Measurements from ENCODE around the gene BLACAT1.
A peak's percentile ranks its signal among the peaks of the same experiment; 100 is the strongest.

The BLACAT1 gene

DNA sequence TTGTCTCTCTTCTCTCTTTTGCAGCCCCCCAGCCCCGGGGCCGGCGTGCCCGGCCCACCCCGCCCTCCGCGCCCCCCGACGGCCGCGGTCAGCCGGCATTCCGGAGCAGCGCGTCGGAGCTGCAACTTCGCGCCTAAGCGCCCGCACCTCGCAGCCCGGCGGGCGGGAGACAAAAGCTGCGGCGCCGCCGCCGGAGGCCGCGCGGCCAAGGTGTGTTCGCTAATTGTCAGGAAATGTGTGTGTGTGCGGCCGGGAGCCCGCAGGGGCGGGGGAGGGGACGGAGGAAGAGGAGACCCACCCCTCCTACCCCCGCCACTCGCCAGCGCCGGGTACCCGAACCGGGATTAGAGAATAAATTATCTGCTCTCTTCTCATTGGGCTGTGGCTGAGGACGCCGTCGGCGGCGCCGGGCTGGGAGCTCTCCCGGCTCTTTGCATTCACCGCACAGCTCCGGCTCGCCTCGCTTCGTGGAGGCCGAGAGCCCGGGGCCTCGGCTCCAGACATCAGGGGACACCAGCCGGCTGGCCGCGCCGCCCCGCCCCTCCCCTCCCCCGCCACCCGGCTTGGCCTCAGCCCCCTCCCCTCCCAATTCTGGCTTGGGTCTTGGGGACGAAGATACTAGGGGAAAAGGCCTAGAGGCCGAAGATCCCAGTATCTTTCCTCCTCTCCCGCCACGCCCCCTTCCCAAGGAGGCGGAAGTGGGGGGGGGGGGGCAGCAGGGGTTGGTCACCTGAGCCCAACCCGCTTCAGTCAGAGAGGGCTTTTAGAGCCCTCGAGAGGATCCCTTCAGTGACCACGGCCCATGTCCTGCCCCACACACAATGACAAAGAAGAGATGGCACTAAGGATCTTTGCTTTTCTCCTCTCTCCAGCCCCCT is 1.3 kb upstream of the BLACAT1 start:
- no peak for DNase-seq (ENCODE audit: low read depth, low spot score)

DNA sequence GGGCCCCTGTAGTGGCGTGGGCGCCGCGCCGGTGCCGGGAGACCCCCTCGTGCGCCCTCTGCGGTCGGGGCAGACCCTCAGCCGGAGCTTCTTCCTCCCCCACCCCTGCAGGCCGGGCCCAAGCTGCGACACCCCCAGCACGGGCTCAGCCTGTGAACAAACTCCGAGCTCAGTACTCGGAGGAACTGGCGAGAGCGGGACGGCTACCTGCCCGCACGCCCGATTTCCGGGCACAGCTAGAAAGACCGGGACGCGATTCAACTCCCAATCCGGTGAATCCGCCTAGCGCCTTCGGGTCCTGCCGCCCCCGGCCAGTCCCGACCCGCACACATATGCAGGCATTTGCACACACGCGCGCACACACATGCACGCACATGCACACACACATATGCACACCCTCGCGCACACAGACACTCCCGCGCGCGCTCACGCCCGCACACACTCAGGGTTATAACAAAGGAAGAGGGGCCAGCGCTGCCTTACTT is 580 bp upstream of the BLACAT1 start:
- DNase-seq (ENCODE audit: low read depth, low spot score), result no peak

DNA sequence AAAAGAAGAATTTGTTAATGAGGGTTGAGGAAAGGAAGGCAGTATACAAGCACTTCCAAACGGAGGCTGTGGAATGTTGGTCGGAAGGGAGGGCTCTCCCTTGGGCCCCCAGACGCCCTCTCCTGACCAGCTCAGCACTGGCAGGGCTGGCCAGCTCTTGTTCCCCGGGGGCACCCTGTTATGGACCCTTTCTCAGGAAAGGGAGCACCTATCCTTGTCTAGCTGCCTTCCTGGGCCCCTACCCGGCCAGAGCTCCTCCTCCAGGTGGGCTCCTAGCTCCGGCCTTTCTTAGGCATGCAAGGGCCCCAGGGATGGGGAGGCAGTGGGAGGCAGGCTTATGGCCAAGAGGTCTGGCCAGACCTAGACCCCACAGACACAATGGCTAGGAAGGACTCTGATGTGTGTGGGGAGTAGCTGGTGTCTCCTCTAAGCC is 926 bp downstream of the BLACAT1 start:
- DNase-seq (ENCODE audit: low read depth, low spot score), result no peak

DNA sequence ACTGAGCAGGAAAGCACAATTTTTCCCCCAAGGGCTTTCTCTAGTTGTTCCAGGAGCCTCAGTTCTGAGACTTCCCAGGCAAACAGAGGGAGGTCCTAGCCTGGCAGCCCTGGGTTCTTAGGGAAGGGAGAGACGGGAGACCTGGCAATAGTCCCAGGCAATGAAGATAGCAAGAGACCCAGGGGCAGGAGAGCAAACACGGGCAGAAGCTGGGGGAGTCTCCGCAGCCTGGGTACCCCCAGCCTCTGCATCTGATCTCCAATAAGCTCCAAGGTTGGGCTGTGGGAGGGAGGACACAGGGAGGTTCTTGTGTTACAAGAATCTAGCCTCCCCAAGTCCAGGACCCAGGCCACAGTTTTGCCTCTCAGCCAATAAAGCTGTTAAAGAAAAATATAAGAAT is 2.4 kb downstream of the BLACAT1 start:
- no peak for DNase-seq (ENCODE audit: low read depth, low spot score)

DNA sequence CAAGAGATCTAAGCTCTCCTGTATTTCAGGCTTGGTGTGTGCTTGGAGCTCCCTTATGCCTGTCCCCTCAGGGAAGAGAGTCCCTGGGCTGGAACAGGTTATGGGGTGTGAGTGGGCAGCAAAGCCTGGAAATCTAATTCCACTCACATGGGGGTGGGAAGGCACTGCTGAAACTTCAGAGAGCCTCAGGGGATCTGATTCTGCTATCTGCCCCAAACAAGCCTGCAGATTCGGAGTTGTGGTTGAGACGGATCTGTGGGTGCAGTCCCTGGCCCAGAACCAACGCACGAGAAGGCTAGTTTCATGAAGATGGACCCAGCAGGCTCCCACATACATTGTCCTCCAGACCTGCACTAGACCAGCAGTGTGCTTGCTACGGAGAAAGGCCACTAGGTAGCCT is 2.9 kb downstream of the BLACAT1 start:
- DNase-seq (ENCODE audit: low read depth, low spot score), result no peak

DNA sequence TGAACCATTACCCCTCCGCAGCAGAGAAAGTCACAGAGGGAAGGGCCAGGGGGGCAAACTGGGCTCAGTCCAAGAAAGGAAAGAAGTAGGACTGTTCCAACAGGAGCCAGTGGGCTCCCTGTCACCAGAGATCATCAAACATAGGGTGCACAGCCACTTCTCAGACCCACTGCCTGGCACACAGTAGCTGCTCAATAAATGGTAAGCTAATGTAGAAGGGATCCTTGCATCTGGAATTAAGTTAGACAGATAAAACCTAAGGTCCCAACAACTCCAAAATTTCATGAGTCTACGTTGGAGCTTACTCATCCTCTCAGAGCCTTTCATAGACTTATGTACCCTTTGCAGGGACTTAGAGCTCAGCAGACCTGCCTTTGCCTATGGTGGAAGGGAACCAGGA is 3.5 kb downstream of the BLACAT1 start:
- no peak for DNase-seq (ENCODE audit: low read depth, low spot score)

DNA sequence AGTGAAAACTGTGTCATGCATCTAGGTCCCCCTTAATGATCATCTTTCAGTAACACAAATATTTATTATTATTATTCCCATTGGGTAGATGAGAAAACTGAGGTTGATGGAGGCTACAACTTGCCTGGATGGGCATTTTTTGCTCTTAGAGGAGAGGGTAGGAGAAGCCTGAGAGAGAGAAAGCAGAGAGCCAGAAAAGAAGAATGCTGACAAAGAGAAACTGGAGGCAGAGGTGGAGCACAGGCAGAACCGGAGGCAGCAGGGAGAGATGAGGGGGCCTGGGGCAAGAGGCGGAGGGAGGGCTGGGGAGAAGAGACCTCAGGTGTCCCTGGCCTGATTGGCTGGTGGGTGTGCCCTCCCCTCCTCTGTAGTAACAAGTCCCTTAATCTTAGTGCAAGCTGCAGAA is 4.1 kb downstream of the BLACAT1 start:
- DNase-seq (ENCODE audit: low read depth, low spot score), result no peak

DNA sequence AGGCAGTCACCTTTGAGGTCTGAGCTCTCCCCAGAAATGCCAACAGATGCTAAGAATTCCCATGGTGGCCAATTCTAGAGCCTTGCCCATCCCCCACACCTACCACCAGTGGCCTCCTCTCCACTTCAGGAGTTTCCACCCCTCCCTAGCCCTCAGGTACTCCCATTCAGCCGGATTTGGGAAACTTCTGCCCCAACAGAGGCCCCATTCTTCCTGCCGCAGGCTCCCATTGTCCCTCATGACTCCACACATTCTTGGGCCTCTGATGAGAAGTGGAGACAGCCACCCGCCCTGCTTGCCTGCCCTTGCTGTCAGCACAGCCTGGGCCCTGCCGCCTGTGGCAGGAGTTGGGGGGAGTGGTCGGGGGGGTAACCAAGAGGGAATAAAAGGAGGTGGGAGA is 4.6 kb downstream of the BLACAT1 start:
- no peak for DNase-seq (ENCODE audit: low read depth, low spot score)

DNA sequence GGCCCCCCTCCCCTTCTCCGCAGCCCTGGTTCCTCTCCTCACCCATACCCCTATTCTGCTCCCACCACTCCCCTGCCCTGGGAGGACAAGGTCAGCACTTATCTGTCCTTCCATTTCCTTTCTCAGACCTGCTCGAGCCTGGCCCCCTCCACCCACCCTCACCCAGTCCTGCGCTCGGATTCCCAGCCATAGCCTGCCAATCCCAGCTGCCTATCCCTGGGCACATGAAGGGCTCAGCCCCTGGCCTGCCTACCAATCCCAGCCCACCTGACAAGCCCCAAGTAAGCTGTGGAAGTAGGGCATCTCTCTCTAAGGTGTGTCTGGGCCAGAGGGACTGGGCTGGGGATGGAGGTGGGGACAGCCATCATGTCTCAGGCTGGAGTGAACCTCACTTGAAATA is 5.4 kb downstream of the BLACAT1 start:
- no peak for DNase-seq (ENCODE audit: low read depth, low spot score)

DNA sequence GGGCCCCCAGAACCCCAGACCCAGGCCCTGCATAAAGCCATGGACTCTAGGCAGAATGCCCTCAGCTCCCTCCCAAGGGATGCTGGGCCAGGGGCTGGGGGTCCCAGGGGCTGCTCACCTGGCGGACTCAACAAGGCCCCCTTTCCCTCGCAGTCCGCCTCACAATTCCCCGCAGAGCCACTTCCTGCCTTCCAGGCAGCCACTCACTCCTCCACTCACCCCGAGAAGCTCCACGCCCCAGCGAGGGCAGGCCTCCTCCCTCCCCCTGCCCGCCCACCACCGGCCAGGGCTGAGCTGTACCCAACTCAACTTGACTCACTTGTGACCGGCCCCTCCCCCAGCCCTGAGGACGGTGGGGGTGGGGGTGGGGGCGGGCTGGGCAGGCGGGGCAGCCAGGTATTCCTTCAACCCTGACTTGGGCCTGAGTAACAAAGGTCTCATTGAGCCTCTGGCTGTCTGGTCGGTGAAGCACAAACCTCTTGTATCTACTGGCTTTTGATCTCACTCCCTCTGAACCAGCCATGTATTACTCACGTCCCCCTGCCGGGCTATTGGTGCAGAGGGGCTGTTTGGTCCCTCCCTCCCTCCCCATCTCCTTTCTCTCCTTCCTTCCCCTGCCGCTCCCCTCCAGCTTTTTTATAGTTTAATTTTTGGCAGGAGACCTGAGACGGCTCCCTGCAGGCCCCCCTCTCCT is 5.9 kb downstream of the BLACAT1 start:
- DNase-seq (ENCODE audit: low read depth, low spot score), result no peak

DNA sequence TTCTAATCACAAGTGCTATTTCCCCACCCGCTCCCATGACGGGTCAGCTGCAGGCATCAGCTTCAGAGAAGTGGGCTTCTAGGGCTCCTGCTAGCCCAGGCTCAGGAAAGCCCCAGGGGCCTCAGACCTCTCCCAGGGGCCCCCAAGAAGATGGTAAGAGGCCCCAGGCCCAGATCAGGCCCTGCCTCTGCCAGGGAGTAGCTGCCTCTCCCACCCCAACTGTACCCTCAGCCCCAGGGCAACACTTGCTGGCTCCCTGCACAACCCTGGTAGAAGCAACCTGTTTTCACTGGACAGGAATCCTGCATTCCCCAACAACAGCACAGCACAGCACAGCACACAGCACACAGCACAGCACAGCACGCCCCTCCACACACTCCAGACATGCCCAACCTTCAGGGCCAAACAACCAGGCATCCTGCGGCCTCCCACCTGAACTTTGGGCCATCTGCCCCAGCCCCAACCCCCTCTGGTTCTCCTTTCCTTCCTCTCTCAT is 6.5 kb downstream of the BLACAT1 start:
- DNase-seq (ENCODE audit: low read depth, low spot score), result no peak

DNA sequence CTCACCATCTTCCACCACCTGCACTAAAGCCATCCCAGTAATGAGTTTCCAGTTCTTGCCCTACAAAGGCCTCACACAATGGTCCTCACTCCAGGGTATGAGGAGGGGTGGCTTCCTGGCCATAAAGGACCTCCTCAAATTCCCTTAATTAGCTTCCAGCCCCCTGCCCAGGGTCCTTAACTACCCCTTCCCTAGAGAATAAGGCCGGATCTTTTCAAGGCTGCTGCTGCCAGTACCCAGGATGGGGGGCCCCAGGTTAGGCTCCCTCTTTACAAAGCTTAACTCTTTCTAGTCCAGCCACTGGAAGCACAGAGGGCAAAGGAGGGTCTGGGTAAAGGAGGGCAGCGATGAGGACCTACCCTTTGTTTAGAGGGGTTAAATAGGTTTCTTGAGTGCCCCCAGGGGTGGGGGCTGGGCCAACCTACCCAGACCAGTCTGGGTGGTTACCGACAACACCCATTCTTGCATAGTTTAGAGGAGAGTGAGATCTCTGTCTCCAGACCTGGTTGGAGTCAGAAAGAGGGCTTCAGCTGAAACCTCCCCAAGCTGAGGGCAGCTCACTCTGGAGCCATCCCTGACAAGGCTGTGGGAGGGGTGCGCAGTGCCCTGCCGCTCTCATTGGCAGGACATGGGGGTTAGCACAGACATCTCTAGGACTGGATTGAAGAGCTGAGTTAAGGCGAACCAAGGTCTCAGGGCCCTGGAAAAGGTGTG is 7.1 kb downstream of the BLACAT1 start:
- DNase-seq (ENCODE audit: low read depth, low spot score), result no peak

DNA sequence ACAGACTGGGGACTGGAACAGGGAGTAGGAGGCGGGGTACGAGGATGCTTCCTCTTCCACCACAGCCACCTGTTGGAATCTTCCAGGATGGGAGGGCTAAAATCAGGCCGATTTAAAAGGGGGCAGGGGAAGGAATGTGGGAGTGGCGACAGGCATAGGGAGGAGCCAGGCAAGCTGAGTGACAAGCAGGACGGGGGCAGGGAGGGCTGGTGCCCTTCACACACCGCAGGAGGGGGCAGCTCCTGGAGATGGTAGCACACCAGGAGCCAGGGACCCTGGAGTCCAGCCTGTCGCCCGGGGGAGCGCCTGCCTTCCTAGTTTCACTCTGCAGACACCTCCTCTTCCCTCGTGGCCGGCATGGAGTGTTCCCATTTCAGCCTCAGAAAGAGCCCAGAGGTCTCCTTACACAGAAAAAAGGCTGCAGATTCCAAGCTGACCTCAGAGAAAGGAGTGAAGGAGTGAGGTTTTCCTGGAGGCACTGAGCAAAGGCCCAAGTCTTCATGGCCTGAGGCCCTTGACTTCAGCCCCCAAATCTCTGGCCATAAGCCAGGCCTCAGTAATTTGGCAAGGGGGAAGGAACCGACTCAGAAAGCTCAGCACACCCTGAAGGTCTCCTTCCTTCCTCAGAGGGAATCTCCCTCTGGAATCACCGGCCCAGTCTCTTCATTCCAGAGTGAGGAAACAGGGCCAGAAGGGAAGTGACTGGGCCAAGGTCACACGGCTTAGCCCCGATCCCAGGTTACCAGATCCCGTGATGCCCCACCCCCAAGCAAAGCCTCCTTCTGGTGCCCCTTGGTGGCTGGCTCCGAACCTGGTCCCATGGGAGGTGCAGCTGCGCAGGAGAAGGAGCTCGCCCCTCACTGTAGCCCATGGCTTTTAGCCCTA is 8.1 kb downstream of the BLACAT1 start:
- no peak for DNase-seq (ENCODE audit: low read depth, low spot score)

DNA sequence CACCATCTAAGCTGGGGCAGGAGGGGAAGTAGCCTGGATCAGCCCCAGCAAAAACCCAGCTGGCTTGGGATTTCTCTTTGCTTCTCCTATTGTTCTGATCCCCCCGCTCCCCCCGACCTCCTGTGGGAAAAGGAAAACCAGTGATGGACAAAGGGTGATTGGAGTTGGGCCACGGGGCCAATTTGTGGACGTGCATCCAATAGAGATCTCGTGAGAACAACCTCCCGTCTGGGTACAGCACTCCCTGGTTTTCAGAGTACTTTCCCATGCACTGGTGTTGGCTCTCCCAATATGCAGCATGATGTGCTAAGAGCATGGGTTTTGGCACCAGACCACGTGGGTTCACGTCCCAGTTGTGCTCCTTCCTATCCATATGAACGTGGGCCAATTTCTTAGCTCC is 9.0 kb downstream of the BLACAT1 start:
- DNase-seq (ENCODE audit: low read depth, low spot score), result no peak

DNA sequence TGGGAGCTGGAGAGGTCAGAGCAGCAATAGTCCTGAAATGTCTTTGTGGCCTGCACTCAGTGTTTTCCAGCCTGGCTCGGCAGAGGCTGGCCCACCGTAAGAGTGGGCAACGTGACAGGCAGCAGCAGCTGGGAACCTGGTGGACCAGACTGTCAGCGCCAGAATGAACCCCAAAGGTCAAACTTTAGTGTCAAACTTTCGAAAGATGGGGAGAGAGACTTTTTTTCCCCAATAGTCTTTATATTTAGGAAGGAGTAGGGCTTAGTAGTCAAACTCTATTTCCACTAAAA is 10.3 kb downstream of the BLACAT1 start:
- no peak for DNase-seq (ENCODE audit: low read depth, low spot score)

DNA sequence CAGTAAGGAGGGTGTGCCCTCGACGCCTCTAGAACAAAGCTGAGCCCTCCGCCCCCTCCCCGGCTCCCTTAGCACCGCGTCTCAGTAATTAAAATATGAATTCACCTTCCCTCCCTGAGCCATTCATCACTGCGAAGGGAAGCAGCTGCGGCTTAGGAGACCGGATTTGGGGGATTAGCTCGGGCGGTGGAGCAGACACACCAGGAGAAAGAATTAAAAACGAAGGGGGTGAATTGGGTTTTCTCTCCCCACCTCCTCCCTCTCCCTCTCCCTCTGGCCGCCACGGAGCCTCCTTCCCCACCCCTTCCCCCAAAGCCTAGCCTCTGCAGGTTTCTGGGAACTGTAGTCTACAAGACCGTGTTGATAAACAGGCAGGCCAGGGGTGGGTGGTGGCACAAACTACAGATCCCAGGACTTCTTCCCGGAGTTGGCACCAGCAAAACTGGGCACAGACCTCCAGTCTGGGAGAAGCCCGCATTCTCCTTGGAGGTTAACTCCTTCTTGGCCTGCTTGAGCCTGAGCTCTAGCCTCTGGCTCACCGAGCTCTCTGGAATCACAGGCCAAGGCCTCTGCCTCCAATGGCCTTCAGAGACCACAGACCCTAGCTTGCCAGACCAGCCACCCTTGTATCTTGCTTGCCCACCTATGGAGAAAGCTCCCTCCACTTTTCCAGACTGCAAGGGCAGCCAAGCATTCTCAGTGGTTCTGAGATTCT is 10.8 kb downstream of the BLACAT1 start:
- peak; percentile 95 for DNase-seq (ENCODE audit: low read depth, low spot score)

DNA sequence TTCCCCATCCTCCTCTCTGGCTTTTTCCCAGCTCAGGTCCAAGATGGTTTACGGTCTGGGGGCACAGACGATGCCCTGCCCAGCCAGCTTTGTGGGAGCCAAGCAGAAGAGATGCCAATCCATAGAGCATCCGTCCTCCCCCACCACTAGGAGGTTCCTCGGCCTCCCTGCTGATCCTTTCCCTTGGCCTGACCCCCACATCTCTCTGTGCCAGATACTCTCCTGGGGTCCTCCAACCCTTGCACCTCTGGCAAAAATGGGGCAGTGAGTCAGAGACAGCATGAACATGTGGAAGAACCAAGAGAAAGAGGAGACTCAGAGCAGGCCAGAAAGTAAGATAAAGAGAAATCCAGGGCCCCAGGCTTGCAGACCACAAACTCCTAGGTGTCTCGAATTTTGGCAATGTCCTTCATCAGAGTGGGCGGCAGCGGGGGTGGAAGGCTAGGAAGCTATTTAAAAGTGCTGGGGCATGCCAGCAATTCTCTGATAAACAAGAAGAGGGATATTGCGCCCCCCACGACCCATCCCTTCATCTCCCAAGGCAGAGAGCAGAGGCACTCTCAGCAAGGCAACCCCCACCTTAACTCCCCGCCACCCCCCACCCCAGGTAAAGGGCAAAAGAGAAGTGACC is 11.4 kb downstream of the BLACAT1 start:
- DNase-seq (ENCODE audit: low read depth, low spot score), result no peak

DNA sequence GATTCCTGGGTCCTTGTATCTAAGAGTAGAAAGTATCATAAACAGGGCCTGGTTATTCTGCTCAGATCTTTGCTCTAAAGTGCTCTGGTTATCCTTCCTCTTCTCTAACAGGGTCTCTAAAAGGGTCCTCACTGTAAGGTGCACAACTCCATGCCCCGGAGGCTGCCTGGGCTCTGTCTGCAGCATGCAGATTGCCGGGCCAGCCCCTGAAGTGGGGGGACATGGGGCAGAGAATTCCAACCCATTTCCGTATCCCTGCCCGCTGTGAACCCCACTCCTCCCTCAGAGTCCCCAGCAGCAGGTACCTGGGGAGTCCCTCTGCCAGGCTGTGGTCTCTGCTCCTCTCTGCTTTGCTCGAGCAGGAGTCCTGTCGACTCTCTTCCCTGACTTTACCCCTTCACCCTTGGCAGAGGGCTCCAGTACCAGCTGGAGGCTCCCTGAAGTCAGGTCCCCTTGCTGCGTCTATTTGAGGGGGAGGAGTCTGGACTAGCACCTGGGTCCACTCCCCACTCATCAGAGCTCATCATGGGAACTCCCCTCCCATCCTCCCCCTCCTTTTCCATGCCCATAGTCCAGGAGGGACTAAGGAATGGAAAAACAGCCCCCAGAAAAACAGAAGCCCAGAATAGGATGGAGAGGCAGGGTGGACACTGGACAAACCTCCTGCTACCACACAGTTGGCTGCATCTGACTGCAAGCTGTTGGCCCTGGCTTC is 12.1 kb downstream of the BLACAT1 start:
- DNase-seq (ENCODE audit: low read depth, low spot score), result no peak

DNA sequence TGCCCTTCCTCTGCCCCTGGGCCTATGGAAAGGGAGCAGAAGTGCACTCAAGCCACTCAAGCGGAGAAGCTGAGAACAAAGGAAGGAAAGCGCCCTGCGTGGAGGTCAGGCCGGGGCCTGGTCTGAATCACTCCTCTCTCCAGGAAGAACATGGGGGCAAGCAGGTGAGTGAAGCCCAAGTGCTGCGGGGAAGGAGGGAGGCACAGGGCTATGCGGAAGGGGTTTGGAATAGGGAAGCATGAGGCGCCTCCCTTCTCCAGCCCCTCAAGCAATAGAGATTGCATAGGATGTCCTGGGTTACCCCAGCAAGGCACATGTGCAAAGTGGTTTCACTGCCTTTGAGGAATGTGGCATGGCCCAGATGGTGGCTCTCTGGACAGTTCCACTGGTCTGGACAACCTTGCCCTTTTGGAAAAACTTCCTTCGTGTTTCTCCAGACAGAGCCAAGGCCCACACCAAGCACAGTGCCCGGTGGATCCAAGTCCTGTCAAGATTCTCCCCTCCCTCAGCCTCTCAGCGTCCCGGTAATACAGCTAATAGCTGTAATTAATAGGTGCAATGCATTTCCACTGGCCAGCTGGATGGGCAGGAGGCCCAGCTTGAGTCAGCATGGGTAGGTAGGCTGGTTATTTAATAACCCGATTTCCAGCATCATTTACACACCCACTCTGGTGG is 13.7 kb downstream of the BLACAT1 start:
- DNase-seq (ENCODE audit: low read depth, low spot score), result no peak

Measured in iPS DF 19.7 (cell line).